Suprapubic skin (tissue), 4 donors: ENCODE measurements around the gene RPGRIP1L. TPM values are rescaled to one million over a fixed set of nuclear protein-coding genes. Genes with fewer than 3 reads are reported as not detected.

Source experiments
- DNase-seq, 2 donors: peaks; one replicate each; pipeline ENCODE4 v3.0.0-alpha.2; 2019; ENCODE audit warnings: low spot score in 2 of 2
- H3K27ac ChIP-seq: fragments of 200-600 bp; sonication (generic); one replicate; pipeline ENCODE4 v1.5.1; 2019
- H3K27me3 ChIP-seq: fragments of 200-600 bp; sonication (generic); one replicate; pipeline ENCODE4 v1.5.1; 2019
- H3K36me3 ChIP-seq: fragments of 200-600 bp; sonication (generic); one replicate; pipeline ENCODE4 v1.5.1; 2019
- H3K4me1 ChIP-seq: fragments of 200-600 bp; sonication (generic); one replicate; pipeline ENCODE4 v1.5.1; 2019
- H3K4me3 ChIP-seq: fragments of 200-600 bp; sonication (generic); one replicate; pipeline ENCODE4 v1.5.1; 2019; ENCODE audit warnings: mild to moderate bottlenecking
- H3K9me3 ChIP-seq: fragments of 200-600 bp; sonication (generic); one replicate; pipeline ENCODE4 v1.5.1; 2019
- EP300 ChIP-seq: sonication (generic); formaldehyde crosslinking; IDR thresholded peaks from one replicate; pipeline ENCODE4 v1.6.1; 2017; ENCODE audit warnings: antibody characterized with exemption
- POLR2A ChIP-seq, 2 donors: fragments of 450-650 bp; IDR thresholded peaks; one replicate each; pipeline ENCODE4 v1.6.1; 2017; ENCODE audit warnings: antibody characterized with exemption in 2 of 2, mild to moderate bottlenecking in 2 of 2, moderate library complexity in 2 of 2
- POLR2AphosphoS5 ChIP-seq, 3 donors: sonication (generic); formaldehyde crosslinking; IDR thresholded peaks; one replicate each; pipeline ENCODE4 v1.6.1; 2017; ENCODE audit warnings: antibody characterized with exemption in 3 of 3
- WGBS: methylation state at CpG from one replicate; pipeline ENCODE4 v1.1.5; 2018; 5-methylcytosine and 5-hydroxymethylcytosine counted together
- total RNA-seq, 4 donors: library from RNA; depleted of rRNA; stranded (reverse); fragments of >200 nt; gene quantifications; one replicate each; pipeline ENCODE4 v1.1.0, GENCODE V29; 2016
- TF ChIP-seq, protein P1 (sequence below), 2 donors: fragments of 200-600 bp in 1 of 2; fragments of 450-650 bp in 1 of 2; sonication (generic) in 1 of 2; IDR thresholded peaks; one replicate each; pipeline ENCODE4 v1.5.1; 2016 to 2019; ENCODE audit warnings: antibody characterized with exemption in 2 of 2, mild to moderate bottlenecking in 1 of 2, moderate library complexity in 1 of 2

RPGRIP1L gene
- total RNA-seq, 4 donors from 2014 or later: 2.4 to 7.2 (median 3.8) TPM

DNA sequence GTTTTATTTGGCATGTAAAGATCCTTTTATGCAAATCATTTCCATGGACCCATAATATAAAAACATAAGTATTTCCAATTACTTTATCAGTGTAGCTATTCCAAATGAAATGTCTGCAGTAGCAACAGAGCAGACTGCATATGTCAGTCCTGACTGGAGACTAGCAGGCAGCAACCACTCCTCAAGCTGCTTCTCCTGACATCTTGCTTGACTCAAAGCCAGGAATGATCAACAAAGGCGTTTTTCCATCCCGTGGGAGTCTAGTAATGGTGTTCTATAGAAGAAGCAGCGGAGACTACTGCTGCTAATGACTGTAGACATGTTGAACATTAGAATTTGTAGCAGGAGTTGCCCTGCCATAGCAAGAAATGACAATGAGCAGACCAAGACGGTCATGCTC, 127.4 kb downstream of the RPGRIP1L start:
- H3K27ac ChIP-seq: no peak overlapping the region
- H3K9me3 ChIP-seq: no peaks in the 10 kb centered on the region
- TF ChIP-seq POLR2AphosphoS5 (IDR thresholded peaks at IDR 0.05) (no peak), EP300 (no peak), POLR2A (IDR thresholded peaks at IDR 0.05) (no peak)
- TF ChIP-seq, protein P1, sequence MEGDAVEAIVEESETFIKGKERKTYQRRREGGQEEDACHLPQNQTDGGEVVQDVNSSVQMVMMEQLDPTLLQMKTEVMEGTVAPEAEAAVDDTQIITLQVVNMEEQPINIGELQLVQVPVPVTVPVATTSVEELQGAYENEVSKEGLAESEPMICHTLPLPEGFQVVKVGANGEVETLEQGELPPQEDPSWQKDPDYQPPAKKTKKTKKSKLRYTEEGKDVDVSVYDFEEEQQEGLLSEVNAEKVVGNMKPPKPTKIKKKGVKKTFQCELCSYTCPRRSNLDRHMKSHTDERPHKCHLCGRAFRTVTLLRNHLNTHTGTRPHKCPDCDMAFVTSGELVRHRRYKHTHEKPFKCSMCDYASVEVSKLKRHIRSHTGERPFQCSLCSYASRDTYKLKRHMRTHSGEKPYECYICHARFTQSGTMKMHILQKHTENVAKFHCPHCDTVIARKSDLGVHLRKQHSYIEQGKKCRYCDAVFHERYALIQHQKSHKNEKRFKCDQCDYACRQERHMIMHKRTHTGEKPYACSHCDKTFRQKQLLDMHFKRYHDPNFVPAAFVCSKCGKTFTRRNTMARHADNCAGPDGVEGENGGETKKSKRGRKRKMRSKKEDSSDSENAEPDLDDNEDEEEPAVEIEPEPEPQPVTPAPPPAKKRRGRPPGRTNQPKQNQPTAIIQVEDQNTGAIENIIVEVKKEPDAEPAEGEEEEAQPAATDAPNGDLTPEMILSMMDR (IDR thresholded peaks at IDR 0.05): no peak
- no peaks in the 10 kb centered on the region for H3K4me1 ChIP-seq
- H3K4me3 ChIP-seq: no peak overlapping the region
- H3K27me3 ChIP-seq: no peaks in the 10 kb centered on the region
- no peaks in the 10 kb centered on the region for H3K36me3 ChIP-seq
- no peak for DNase-seq
- WGBS: 72% methylated on average over 4 of the region's 4 CpGs

DNA sequence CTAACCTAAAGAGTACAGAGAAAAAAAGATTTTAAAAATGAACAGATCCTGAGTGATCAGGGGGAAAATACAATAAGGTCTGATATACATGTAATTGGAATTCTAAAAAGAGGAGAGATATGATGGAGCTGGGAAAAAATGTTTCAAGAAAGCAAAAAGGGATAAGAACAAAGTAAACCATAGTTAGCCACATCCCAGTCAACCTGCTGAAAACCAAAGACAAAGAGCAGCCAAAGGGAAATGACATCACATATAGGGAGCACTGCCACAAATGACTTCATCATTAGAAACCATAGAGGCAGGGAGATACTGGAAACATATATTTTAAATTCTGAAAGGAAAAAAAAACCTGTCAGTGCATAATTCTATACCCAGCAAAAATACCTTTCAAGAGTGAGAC, 131.9 kb downstream of the RPGRIP1L start:
- TF ChIP-seq POLR2AphosphoS5 (IDR thresholded peaks at IDR 0.05) (no peak), EP300 (no peak), POLR2A (IDR thresholded peaks at IDR 0.05) (no peak)
- TF ChIP-seq, protein P1 (IDR thresholded peaks at IDR 0.05): no peak
- DNase-seq: no peak
- Histone ChIP-seq H3K27me3 (no peaks in the 10 kb centered on the region), H3K9me3 (no peaks in the 10 kb centered on the region), H3K4me3 (no peak overlapping the region), H3K27ac (no peak overlapping the region), H3K4me1 (peaks cover 1% of the 10 kb centered on the region), H3K36me3 (no peaks in the 10 kb centered on the region)

DNA sequence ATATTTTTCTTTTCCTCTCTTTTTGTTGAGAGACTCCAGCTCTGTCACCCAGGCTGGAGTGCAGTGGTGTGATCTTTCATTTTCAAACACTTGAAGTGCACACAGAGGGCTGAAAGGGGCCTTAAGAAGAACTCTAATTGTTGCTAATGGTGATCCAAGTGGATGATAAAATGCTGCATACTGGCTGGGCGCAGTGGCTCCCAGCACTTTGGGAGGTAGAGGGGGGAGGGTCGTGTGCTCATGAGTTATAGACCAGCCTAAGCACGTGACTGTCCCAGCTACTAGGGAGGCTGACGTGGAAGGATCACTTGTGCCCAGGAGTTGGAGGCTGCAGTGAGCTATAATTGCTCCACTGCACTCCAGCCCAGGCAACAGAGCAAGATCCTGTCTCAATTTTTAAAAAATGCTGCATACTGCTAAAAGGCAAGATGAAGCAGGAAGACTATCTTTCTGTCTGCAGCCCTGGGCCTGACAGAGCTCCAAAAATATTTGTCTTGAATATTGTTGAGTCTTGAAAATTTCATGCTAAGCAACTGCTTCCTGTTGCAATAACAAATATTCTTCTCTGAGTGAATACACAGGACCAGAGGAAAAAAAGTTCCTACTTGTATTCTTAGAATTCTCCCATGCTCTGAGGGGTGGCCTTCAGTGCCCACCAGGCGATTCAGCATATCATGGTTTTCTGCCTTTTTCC, 137.0 kb downstream of the RPGRIP1L start:
- TF ChIP-seq EP300 (no peak), POLR2A (IDR thresholded peaks at IDR 0.05) (no peak)
- H3K27me3 ChIP-seq: no peaks in the 10 kb centered on the region
- H3K4me3 ChIP-seq: no peak overlapping the region
- DNase-seq: no peak
- H3K36me3 ChIP-seq: no peaks in the 10 kb centered on the region
- H3K4me1 ChIP-seq: peaks cover 8% of the 10 kb centered on the region
- H3K9me3 ChIP-seq: no peaks in the 10 kb centered on the region
- H3K27ac ChIP-seq: peak overlapping the region; percentile 33
- WGBS: 53% methylated on average over 5 of the region's 5 CpGs

DNA sequence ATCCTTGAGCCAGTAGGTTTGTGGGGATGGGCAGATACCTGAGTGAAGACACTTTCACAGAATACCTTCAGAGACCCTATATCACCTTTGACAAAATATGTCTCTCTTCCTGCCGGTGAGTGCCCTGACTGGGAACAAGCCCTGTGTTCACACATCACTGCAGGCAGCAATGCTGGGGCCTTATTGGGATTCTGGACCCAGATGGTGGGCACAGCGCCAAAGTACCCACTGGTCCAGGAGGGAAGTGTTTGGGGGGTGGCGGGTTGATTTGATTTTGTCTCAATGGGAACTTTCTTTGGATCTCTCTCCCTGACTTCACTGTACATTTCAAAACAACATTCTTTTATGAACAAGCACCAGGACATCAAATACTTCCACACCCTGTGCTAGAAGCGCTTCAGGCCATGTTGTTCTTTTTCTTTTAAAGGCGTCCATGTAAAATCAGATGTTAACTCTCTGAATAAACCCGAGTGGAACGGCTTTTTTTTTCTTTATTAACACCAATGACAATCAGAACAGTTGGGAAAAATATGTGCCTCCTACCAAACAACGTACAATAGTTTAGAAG, 138.3 kb downstream of the RPGRIP1L start:
- Histone ChIP-seq H3K36me3 (no peaks in the 10 kb centered on the region), H3K27me3 (no peaks in the 10 kb centered on the region), H3K27ac (peak overlapping the region; percentile 33), H3K4me1 (peaks cover 8% of the 10 kb centered on the region), H3K9me3 (no peaks in the 10 kb centered on the region), H3K4me3 (no peak overlapping the region)
- TF ChIP-seq, protein P1 (IDR thresholded peaks at IDR 0.05): no peak
- TF ChIP-seq EP300 (no peak), POLR2AphosphoS5 (IDR thresholded peaks at IDR 0.05) (no peak), POLR2A (IDR thresholded peaks at IDR 0.05) (no peak)
- 38% methylated on average over 8 of the region's 8 CpGs for WGBS
- no peak for DNase-seq

DNA sequence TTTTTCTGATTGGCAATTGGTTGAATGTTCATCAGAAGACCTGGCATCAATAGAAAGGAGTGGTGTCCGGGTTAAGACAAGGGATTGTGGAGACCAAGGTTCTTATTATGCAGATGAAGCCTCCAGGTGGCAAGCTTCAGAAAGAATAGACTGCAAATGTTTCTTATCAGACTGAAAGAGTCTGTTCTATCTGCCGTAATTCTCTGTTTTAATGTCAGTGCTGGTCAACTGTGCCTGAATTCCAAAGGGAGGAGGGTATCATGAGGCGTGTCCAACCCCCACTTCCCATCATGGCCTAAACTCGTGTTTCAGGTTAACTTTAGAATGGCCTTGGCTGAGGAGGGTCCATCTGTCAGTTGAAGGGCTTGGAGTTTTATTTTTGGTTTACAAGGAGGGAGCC, 140.2 kb downstream of the RPGRIP1L start:
- no peak overlapping the region for H3K27ac ChIP-seq
- peaks cover 8% of the 10 kb centered on the region for H3K4me1 ChIP-seq
- no peak overlapping the region for H3K4me3 ChIP-seq
- H3K9me3 ChIP-seq: no peaks in the 10 kb centered on the region
- TF ChIP-seq EP300 (no peak), POLR2AphosphoS5 (IDR thresholded peaks at IDR 0.05) (no peak), POLR2A (IDR thresholded peaks at IDR 0.05) (no peak)
- TF ChIP-seq, protein P1 (IDR thresholded peaks at IDR 0.05): no peak
- DNase-seq: no peak
- no peaks in the 10 kb centered on the region for H3K27me3 ChIP-seq
- no peaks in the 10 kb centered on the region for H3K36me3 ChIP-seq
- WGBS: 93% methylated on average over 4 of the region's 4 CpGs
